Measurements from ENCODE around the gene MAFB. TPM values are rescaled to one million over a fixed set of nuclear protein-coding genes. Genes with fewer than 3 reads are reported as not detected.

Gene MAFB
- polyA plus RNA-seq, 3 donors, result 113 to 161 (median 134) TPM

- DNase-seq, result no peak
- Mint-ChIP-seq H3K9me3 (no peaks in the 10 kb centered on the region), H3K4me1 (peaks cover 36% of the 10 kb centered on the region), H3K27me3 (ENCODE audit: low read depth in 3 of 3) (peaks cover 0 to 4% (median 1%) of the 10 kb centered on the region in 3 donors), H3K4me3 (no peak overlapping the region), H3K27ac (peak overlapping the region in 3 of 7 donors; percentile 13 to 52 (median 40)), H3K36me3 (peaks cover 0 to 4% of the 10 kb centered on the region in 2 donors)
- no peaks in the 10 kb centered on the region for H3K27me3 ChIP-seq (ENCODE audit: control insufficient read depth in 2 of 2, insufficient read depth in 2 of 2, low read length in 2 of 2)
- no peaks in the 10 kb centered on the region for H3K79me2 ChIP-seq (ENCODE audit: insufficient read depth, low read length)
- H3K4me2 ChIP-seq (replicated peaks; ENCODE audit: extremely low read depth, low read length, poor library complexity, severe bottlenecking), result no peak overlapping the region
- WGBS (ENCODE audit: insufficient coverage), result 94% methylated on average over 7 of the region's 8 CpGs
- H4K20me1 ChIP-seq (ENCODE audit: insufficient read depth, low read length), result no peaks in the 10 kb centered on the region
- no peak overlapping the region for H3K9ac ChIP-seq (ENCODE audit: insufficient read depth, low read length, poor library complexity, severe bottlenecking)
- H2AFZ ChIP-seq (ENCODE audit: insufficient read depth, low read depth, low read length, poor library complexity, severe bottlenecking), result no peak overlapping the region
- no peak overlapping the region for H3K4me3 ChIP-seq (replicated peaks in 1 of 3; ENCODE audit: low read depth in 2 of 3, low read length in 3 of 3)
- H3K36me3 ChIP-seq (replicated peaks in 1 of 2; ENCODE audit: control insufficient read depth in 1 of 2, insufficient read depth in 2 of 2, low read length in 2 of 2), result no peaks in the 10 kb centered on the region
- intact Hi-C loops (cut with micrococcal nuclease), result no loop called here
- H3K27ac ChIP-seq (ENCODE audit: low read depth in 1 of 2, low read length in 2 of 2), result no peak overlapping the region
- H3K4me1 ChIP-seq (ENCODE audit: control insufficient read depth in 1 of 2, insufficient read depth in 2 of 2, low read length in 2 of 2), result peaks cover 31 to 35% of the 10 kb centered on the region in 2 donors
- no peak for TF ChIP-seq CTCF (IDR thresholded peaks at IDR 0.05)
- no peaks in the 10 kb centered on the region for H3K9me3 ChIP-seq (replicated peaks in 1 of 2; ENCODE audit: control insufficient read depth in 1 of 2, insufficient read depth in 1 of 2, low read length in 2 of 2)
Measured at GRCh38 chr20:40720099-40720498, 31.1 kb upstream of the MAFB start.

GRCh38 chr20:40718982-40719729 is 30.1 kb upstream of the MAFB start:
- Mint-ChIP-seq H3K27me3 (ENCODE audit: low read depth in 3 of 3) (peaks cover 0 to 4% (median 0%) of the 10 kb centered on the region in 3 donors), H3K27ac (peak overlapping the region in 4 of 7 donors; percentile 19 to 86 (median 54)), H3K4me1 (peaks cover 36% of the 10 kb centered on the region), H3K9me3 (no peaks in the 10 kb centered on the region), H3K4me3 (no peak overlapping the region), H3K36me3 (peaks cover 0 to 4% of the 10 kb centered on the region in 2 donors)
- no peaks in the 10 kb centered on the region for H4K20me1 ChIP-seq (ENCODE audit: insufficient read depth, low read length)
- no peak overlapping the region for H3K9ac ChIP-seq (ENCODE audit: insufficient read depth, low read length, poor library complexity, severe bottlenecking)
- peak overlapping the region in 1 of 2 donors; percentile 17 for H3K27ac ChIP-seq (ENCODE audit: low read depth in 1 of 2, low read length in 2 of 2)
- H3K4me2 ChIP-seq (replicated peaks; ENCODE audit: extremely low read depth, low read length, poor library complexity, severe bottlenecking), result peak overlapping the region; percentile 35
- peak; percentile 66 to 86 (median 78) for DNase-seq
- H3K79me2 ChIP-seq (ENCODE audit: insufficient read depth, low read length), result no peaks in the 10 kb centered on the region
- peaks cover 31 to 35% of the 10 kb centered on the region in 2 donors for H3K4me1 ChIP-seq (ENCODE audit: control insufficient read depth in 1 of 2, insufficient read depth in 2 of 2, low read length in 2 of 2)
- H2AFZ ChIP-seq (ENCODE audit: insufficient read depth, low read depth, low read length, poor library complexity, severe bottlenecking), result no peak overlapping the region
- no peak for TF ChIP-seq CTCF (IDR thresholded peaks at IDR 0.05)
- no peak overlapping the region for H3K4me3 ChIP-seq (replicated peaks in 1 of 3; ENCODE audit: low read depth in 2 of 3, low read length in 3 of 3)
- intact Hi-C loops (cut with micrococcal nuclease), result no loop called here
- H3K36me3 ChIP-seq (replicated peaks in 1 of 2; ENCODE audit: control insufficient read depth in 1 of 2, insufficient read depth in 2 of 2, low read length in 2 of 2), result no peaks in the 10 kb centered on the region
- no peaks in the 10 kb centered on the region for H3K9me3 ChIP-seq (replicated peaks in 1 of 2; ENCODE audit: control insufficient read depth in 1 of 2, insufficient read depth in 1 of 2, low read length in 2 of 2)
- H3K27me3 ChIP-seq (ENCODE audit: control insufficient read depth in 2 of 2, insufficient read depth in 2 of 2, low read length in 2 of 2), result no peaks in the 10 kb centered on the region
- 100% methylated on average over 3 of the region's 8 CpGs for WGBS (ENCODE audit: insufficient coverage)

All from CD14-positive monocyte (primary cell).